PC-9 (cell line): ENCODE measurements around the gene INPP5A. TPM values are rescaled to one million over a fixed set of nuclear protein-coding genes. Genes with fewer than 3 reads are reported as not detected.
"Not testable (repeated sequence)": the region's sequence is repeated elsewhere in the genome, so short reads cannot be mapped to it uniquely, and the experiment has no call there.

ENCODE experiments used
- BruUV-seq: library from RNA; stranded (reverse); fragments of 400-500 nt; replicated peaks from 2 replicates; lab custom pipeline; 2021; lab: Mats Ljungman, UMichigan
- CTCF ChIA-PET: fragments of 300-600 bp; sonication (Branson Sonifier 250); formaldehyde crosslinking; loops from one replicate; lab custom pipeline; 2022; ENCODE audit warnings: antibody characterized with exemption; lab: Charles Lee
- POLR2A ChIA-PET: fragments of 300-600 bp; sonication (Branson Sonifier 250); formaldehyde crosslinking; loops from one replicate; lab custom pipeline; 2022; ENCODE audit warnings: antibody characterized with exemption; ENCODE audit not compliant: unreplicated experiment; lab: Charles Lee
- DNase-seq, 2 experiments: peaks; one replicate each; pipeline versions ENCODE4 v3.0.0 to v3.0.0-alpha.2; 2015 to 2022; ENCODE audit warnings: mixed read lengths in 1 of 2
- H2AFZ ChIP-seq: fragments of 200-600 bp; sonication (generic); 2 replicates; pipeline ENCODE4 v1.8.1; 2017; ENCODE audit warnings: antibody characterized with exemption
- H3F3A ChIP-seq: fragments of 200-600 bp; sonication (generic); 2 replicates; pipeline ENCODE4 v1.8.1; 2017; ENCODE audit warnings: antibody characterized with exemption, mild to moderate bottlenecking, low read depth; ENCODE audit not compliant: insufficient read depth
- H3K27ac ChIP-seq: fragments of 200-600 bp; sonication (generic); 2 replicates; pipeline ENCODE4 v1.6.1; 2016; ENCODE audit warnings: mixed run types
- H3K27me3 ChIP-seq: fragments of 200-600 bp; sonication (generic); 2 replicates; pipeline ENCODE4 v1.6.1; 2016; ENCODE audit warnings: low read depth, mixed run types; ENCODE audit not compliant: insufficient read depth
- H3K36me3 ChIP-seq: fragments of 200-600 bp; sonication (generic); 2 replicates; pipeline ENCODE4 v1.6.1; 2016; ENCODE audit warnings: low read depth, mixed run types
- H3K4me1 ChIP-seq: fragments of 200-600 bp; sonication (generic); replicated peaks from 2 replicates; pipeline ENCODE4 v1.6.1; 2016; ENCODE audit warnings: mixed run types; ENCODE audit not compliant: insufficient read depth
- H3K4me2 ChIP-seq: fragments of 200-600 bp; sonication (generic); 2 replicates; pipeline ENCODE4 v1.6.1; 2017; ENCODE audit warnings: mixed run types
- H3K4me3 ChIP-seq: fragments of 200-600 bp; sonication (generic); 2 replicates; pipeline ENCODE4 v1.6.1; 2016; ENCODE audit warnings: mixed run types
- H3K79me2 ChIP-seq: fragments of 200-600 bp; sonication (generic); 2 replicates; pipeline ENCODE4 v1.6.1; 2017; ENCODE audit warnings: low read depth, mixed run types
- H3K9me2 ChIP-seq: fragments of 200-600 bp; sonication (generic); 2 replicates; pipeline ENCODE4 v1.8.1; 2017; ENCODE audit warnings: mild to moderate bottlenecking; ENCODE audit not compliant: insufficient read depth
- H3K9me3 ChIP-seq: fragments of 200-600 bp; sonication (generic); 2 replicates; pipeline ENCODE4 v1.8.1; 2016; ENCODE audit warnings: low read depth; ENCODE audit not compliant: insufficient read depth
- H4K20me1 ChIP-seq: fragments of 200-600 bp; sonication (generic); 2 replicates; pipeline ENCODE4 v1.8.1; 2017; ENCODE audit not compliant: insufficient read depth
- EZH2 ChIP-seq: fragments of 200-600 bp; sonication (generic); IDR thresholded peaks from 2 replicates; pipeline ENCODE4 v1.8.0; 2017; ENCODE audit warnings: antibody characterized with exemption, low read depth
- intact Hi-C: fragments of 100-400 bp; cut with micrococcal nuclease; formaldehyde crosslinking; loops from one replicate; pipeline ENCODE4 v1.10.0; 2022; ENCODE audit not compliant: unreplicated experiment
- total RNA-seq: library from RNA; stranded (reverse); gene quantifications from 2 replicates; pipeline ENCODE4 v1.2.3, GENCODE V29; 2021
- TF ChIP-seq, protein P1 (sequence below): fragments of 200-600 bp; sonication (generic); conservative IDR thresholded peaks from 2 replicates; pipeline ENCODE4 v1.6.1; 2017; ENCODE audit warnings: mixed run types, antibody characterized with exemption, mild to moderate bottlenecking, moderate library complexity

The INPP5A gene
- total RNA-seq, 1 experiment from 2014 or later, result 18.4 TPM

GRCh38 chr10:132502544-132503300 is 34.9 kb upstream of the INPP5A start:
- no peak overlapping the region for H3K4me2 ChIP-seq
- no TSS peak for BruUV-seq
- intact Hi-C loops, result no loop called here
- H3K4me1 ChIP-seq, result no peaks in the 10 kb centered on the region
- H3K4me3 ChIP-seq, result no peak overlapping the region
- H3K36me3 ChIP-seq, result no peaks in the 10 kb centered on the region
- H3K79me2 ChIP-seq, result no peaks in the 10 kb centered on the region
- H2AFZ ChIP-seq, result no peak overlapping the region
- ChIA-PET POLR2A (no interaction called here), CTCF (no interaction called here)
- no peaks in the 10 kb centered on the region for H3F3A ChIP-seq
- H3K9me2 ChIP-seq, result no peaks in the 10 kb centered on the region
- no peaks in the 10 kb centered on the region for H4K20me1 ChIP-seq
- H3K27me3 ChIP-seq, result peaks cover 20% of the 10 kb centered on the region
- no peak for DNase-seq
- TF ChIP-seq EZH2, result no peak
- TF ChIP-seq, protein P1, sequence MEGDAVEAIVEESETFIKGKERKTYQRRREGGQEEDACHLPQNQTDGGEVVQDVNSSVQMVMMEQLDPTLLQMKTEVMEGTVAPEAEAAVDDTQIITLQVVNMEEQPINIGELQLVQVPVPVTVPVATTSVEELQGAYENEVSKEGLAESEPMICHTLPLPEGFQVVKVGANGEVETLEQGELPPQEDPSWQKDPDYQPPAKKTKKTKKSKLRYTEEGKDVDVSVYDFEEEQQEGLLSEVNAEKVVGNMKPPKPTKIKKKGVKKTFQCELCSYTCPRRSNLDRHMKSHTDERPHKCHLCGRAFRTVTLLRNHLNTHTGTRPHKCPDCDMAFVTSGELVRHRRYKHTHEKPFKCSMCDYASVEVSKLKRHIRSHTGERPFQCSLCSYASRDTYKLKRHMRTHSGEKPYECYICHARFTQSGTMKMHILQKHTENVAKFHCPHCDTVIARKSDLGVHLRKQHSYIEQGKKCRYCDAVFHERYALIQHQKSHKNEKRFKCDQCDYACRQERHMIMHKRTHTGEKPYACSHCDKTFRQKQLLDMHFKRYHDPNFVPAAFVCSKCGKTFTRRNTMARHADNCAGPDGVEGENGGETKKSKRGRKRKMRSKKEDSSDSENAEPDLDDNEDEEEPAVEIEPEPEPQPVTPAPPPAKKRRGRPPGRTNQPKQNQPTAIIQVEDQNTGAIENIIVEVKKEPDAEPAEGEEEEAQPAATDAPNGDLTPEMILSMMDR, result no peak
- H3K9me3 ChIP-seq, result no peaks in the 10 kb centered on the region
- no peak overlapping the region for H3K27ac ChIP-seq

DNA sequence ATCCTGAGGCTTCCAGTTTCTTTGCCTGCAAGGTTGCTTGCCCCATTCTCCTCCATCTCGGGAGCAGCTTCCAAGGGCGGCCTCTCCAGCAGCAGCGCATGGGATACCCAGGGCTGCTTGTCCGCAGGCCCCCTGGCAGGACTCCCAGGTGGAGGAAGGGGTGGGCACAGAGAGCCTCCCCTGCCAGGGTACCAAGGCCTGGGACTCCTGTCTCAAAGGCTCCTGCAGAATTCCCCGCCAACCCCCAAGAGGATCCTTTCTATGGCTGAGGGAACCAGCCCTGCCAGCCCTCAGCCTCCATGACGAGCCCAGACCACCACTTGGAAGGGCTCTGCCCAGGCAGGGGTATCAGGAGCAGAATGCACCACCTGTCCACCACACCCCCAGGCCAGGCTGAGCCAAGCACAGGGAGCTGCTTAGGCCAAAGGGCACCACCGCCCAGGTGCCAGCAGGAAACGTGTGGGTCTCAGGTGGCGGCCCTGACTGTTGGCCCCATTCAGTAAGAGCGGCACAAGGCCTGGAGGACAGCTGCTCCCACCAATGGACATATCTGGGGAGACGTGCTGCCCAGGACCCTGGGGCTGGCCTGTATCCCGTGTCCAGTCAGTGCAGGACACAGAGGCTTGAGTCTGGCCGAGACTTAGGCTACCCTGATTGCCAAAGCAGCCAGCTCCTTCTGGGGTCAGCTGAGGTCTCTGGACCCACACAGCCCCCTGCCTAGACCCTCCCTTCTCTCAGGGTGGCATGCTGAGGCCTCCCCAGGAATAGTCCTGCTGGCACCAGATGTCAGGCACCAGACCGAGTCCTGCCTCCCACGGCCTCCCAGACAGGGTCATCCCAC is 33.8 kb upstream of the INPP5A start:
- intact Hi-C loops, result no loop called here
- Histone ChIP-seq H4K20me1 (no peaks in the 10 kb centered on the region), H3K27me3 (peaks cover 20% of the 10 kb centered on the region), H3F3A (no peaks in the 10 kb centered on the region), H3K4me2 (no peak overlapping the region), H3K79me2 (no peaks in the 10 kb centered on the region), H3K27ac (no peak overlapping the region), H3K4me1 (no peaks in the 10 kb centered on the region), H2AFZ (no peak overlapping the region), H3K9me2 (no peaks in the 10 kb centered on the region), H3K9me3 (no peaks in the 10 kb centered on the region), H3K36me3 (no peaks in the 10 kb centered on the region), H3K4me3 (no peak overlapping the region)
- TF ChIP-seq EZH2, result no peak
- TF ChIP-seq, protein P1, result no peak
- no TSS peak for BruUV-seq
- ChIA-PET CTCF (no interaction called here), POLR2A (no interaction called here)
- no peak for DNase-seq

GRCh38 chr10:132504501-132505272 is 32.9 kb upstream of the INPP5A start:
- POLR2A ChIA-PET, result no interaction called here
- Histone ChIP-seq H3K9me2 (no peaks in the 10 kb centered on the region), H3K4me1 (no peaks in the 10 kb centered on the region), H3F3A (no peaks in the 10 kb centered on the region), H3K9me3 (no peaks in the 10 kb centered on the region), H2AFZ (no peak overlapping the region), H3K36me3 (no peaks in the 10 kb centered on the region), H3K27me3 (peaks cover 20% of the 10 kb centered on the region), H3K79me2 (no peaks in the 10 kb centered on the region), H3K27ac (no peak overlapping the region), H3K4me3 (no peak overlapping the region), H4K20me1 (no peaks in the 10 kb centered on the region), H3K4me2 (no peak overlapping the region)
- DNase-seq, result no peak
- CTCF ChIA-PET, result no interaction called here
- intact Hi-C loops, result no loop called here
- TF ChIP-seq, protein P1, result no peak
- no peak for TF ChIP-seq EZH2
- no TSS peak for BruUV-seq

- H4K20me1 ChIP-seq, H3K36me3 ChIP-seq, intact Hi-C loops, H3K79me2 ChIP-seq, H2AFZ ChIP-seq, POLR2A ChIA-PET, H3K4me1 ChIP-seq, H3K4me2 ChIP-seq, H3K4me3 ChIP-seq, CTCF ChIA-PET, BruUV-seq, H3K9me3 ChIP-seq, H3F3A ChIP-seq, H3K9me2 ChIP-seq, DNase-seq, H3K27ac ChIP-seq: not testable (repeated sequence)
- H3K27me3 ChIP-seq, result peaks cover 19% of the 10 kb centered on the region
Observed at GRCh38 chr10:132505546-132505945, 32.0 kb upstream of the INPP5A start.
